ENCODE results near the gene WDR87. TPM values are rescaled to one million over a fixed set of nuclear protein-coding genes. Genes with fewer than 3 reads are reported as not detected.

Gene WDR87
- polyA plus RNA-seq, 3 donors = not detected

- Histone ChIP-seq H2AFZ (ENCODE audit: insufficient read depth, low read depth, low read length, poor library complexity, severe bottlenecking) (peak overlapping the region; percentile 64), H3K36me3 (replicated peaks in 1 of 2; ENCODE audit: control insufficient read depth in 1 of 2, insufficient read depth in 2 of 2, low read length in 2 of 2) (no peaks in the 10 kb centered on the region), H3K27me3 (ENCODE audit: control insufficient read depth in 2 of 2, insufficient read depth in 2 of 2, low read length in 2 of 2) (no peaks in the 10 kb centered on the region), H3K79me2 (ENCODE audit: insufficient read depth, low read length) (peaks cover 5% of the 10 kb centered on the region), H3K27ac (ENCODE audit: low read depth in 1 of 2, low read length in 2 of 2) (peak overlapping the region in 1 of 2 donors; percentile 67), H3K9ac (ENCODE audit: insufficient read depth, low read length, poor library complexity, severe bottlenecking) (peak overlapping the region; percentile 48), H4K20me1 (ENCODE audit: insufficient read depth, low read length) (peaks cover 19% of the 10 kb centered on the region), H3K4me2 (replicated peaks; ENCODE audit: extremely low read depth, low read length, poor library complexity, severe bottlenecking) (peak overlapping the region; percentile 82), H3K9me3 (replicated peaks in 1 of 2; ENCODE audit: control insufficient read depth in 1 of 2, insufficient read depth in 1 of 2, low read length in 2 of 2) (peaks cover 4 to 7% of the 10 kb centered on the region in 2 donors), H3K4me1 (ENCODE audit: control insufficient read depth in 1 of 2, insufficient read depth in 2 of 2, low read length in 2 of 2) (peaks cover 31 to 41% of the 10 kb centered on the region in 2 donors), H3K4me3 (replicated peaks in 1 of 3; ENCODE audit: low read depth in 2 of 3, low read length in 3 of 3) (peak overlapping the region; percentile 21 to 63 (median 29))
- 51% methylated on average over 10 of the region's 12 CpGs for WGBS (ENCODE audit: insufficient coverage)
- Mint-ChIP-seq H3K27me3 (ENCODE audit: low read depth in 3 of 3) (peaks cover 0 to 2% (median 0%) of the 10 kb centered on the region in 3 donors), H3K9me3 (peaks cover 0 to 11% (median 4%) of the 10 kb centered on the region in 7 donors), H3K36me3 (peaks cover 12% of the 10 kb centered on the region in 2 donors), H3K27ac (peak overlapping the region; percentile 21 to 79 (median 59)), H3K4me3 (peak overlapping the region; percentile 72 to 88), H3K4me1 (peaks cover 40% of the 10 kb centered on the region)
- no peak for TF ChIP-seq CTCF (IDR thresholded peaks at IDR 0.05)
- peak; percentile 33 to 92 (median 72) for DNase-seq
- intact Hi-C loops (cut with micrococcal nuclease) = no loop called here
These were observed 26.9 kb upstream of the WDR87 start for GRCh38 chr19:37932985-37933936.

GRCh38 chr19:37931881-37932655, 25.7 kb upstream of the WDR87 start:
- H3K27me3 ChIP-seq (ENCODE audit: control insufficient read depth in 2 of 2, insufficient read depth in 2 of 2, low read length in 2 of 2) = no peaks in the 10 kb centered on the region
- Mint-ChIP-seq H3K4me3 (peak overlapping the region; percentile 72 to 88), H3K4me1 (peaks cover 45% of the 10 kb centered on the region), H3K36me3 (peaks cover 12% of the 10 kb centered on the region in 2 donors), H3K27ac (peak overlapping the region in 6 of 7 donors; percentile 26 to 79 (median 47)), H3K27me3 (ENCODE audit: low read depth in 3 of 3) (peaks cover 0 to 2% (median 0%) of the 10 kb centered on the region in 3 donors), H3K9me3 (peaks cover 0 to 11% (median 4%) of the 10 kb centered on the region in 7 donors)
- peak overlapping the region in 1 of 2 donors; percentile 67 for H3K27ac ChIP-seq (ENCODE audit: low read depth in 1 of 2, low read length in 2 of 2)
- peaks cover 4 to 7% of the 10 kb centered on the region in 2 donors for H3K9me3 ChIP-seq (replicated peaks in 1 of 2; ENCODE audit: control insufficient read depth in 1 of 2, insufficient read depth in 1 of 2, low read length in 2 of 2)
- TF ChIP-seq CTCF (IDR thresholded peaks at IDR 0.05) = no peak
- H3K36me3 ChIP-seq (replicated peaks in 1 of 2; ENCODE audit: control insufficient read depth in 1 of 2, insufficient read depth in 2 of 2, low read length in 2 of 2) = no peaks in the 10 kb centered on the region
- peaks cover 5% of the 10 kb centered on the region for H3K79me2 ChIP-seq (ENCODE audit: insufficient read depth, low read length)
- peak overlapping the region; percentile 48 for H3K9ac ChIP-seq (ENCODE audit: insufficient read depth, low read length, poor library complexity, severe bottlenecking)
- H3K4me3 ChIP-seq (replicated peaks in 1 of 3; ENCODE audit: low read depth in 2 of 3, low read length in 3 of 3) = peak overlapping the region; percentile 21 to 63 (median 29)
- H3K4me1 ChIP-seq (ENCODE audit: control insufficient read depth in 1 of 2, insufficient read depth in 2 of 2, low read length in 2 of 2) = peaks cover 35 to 51% of the 10 kb centered on the region in 2 donors
- intact Hi-C loops (cut with micrococcal nuclease) = no loop called here
- H2AFZ ChIP-seq (ENCODE audit: insufficient read depth, low read depth, low read length, poor library complexity, severe bottlenecking) = peak overlapping the region; percentile 64
- peak; percentile 45 to 90 (median 69) for DNase-seq
- peak overlapping the region; percentile 82 for H3K4me2 ChIP-seq (replicated peaks; ENCODE audit: extremely low read depth, low read length, poor library complexity, severe bottlenecking)
- 1% methylated on average over 26 of the region's 30 CpGs for WGBS (ENCODE audit: insufficient coverage)
- peaks cover 24% of the 10 kb centered on the region for H4K20me1 ChIP-seq (ENCODE audit: insufficient read depth, low read length)

All from CD14-positive monocyte (primary cell).